ENCODE results near the gene GPSM3. TPM values are rescaled to one million over a fixed set of nuclear protein-coding genes. Genes with fewer than 3 reads are reported as not detected.
"Not testable (repeated sequence)": the region's sequence is repeated elsewhere in the genome, so short reads cannot be mapped to it uniquely, and the experiment has no call there.

GPSM3 gene
- total RNA-seq, 2 donors from 2014 or later = 8.5 to 15.8 TPM

DNA sequence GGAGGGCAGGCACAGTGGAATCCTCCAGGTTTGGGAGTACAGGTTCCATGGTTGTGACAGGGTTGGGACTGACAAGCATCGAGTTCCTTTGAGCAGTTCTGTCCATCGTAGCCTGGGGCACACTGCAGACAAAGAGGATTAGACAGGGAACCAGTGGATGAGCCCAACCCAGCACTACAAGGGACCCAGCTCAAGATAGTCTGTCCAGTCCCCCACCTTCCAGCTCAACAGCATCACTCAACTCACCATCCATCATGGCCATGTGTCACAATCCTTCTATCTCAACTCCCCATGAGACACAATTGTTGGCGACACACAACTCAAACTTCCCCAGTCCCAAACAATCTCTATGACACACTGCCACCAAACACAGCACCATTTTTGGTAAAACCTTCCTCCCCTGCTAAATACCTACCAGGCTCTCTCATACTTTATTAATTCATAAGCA, 11.8 kb upstream of the GPSM3 start:
- intact Hi-C loops (cut with DNase I) = no loop called here
- DNase-seq = no peak
- ATAC-seq = no peak

DNA sequence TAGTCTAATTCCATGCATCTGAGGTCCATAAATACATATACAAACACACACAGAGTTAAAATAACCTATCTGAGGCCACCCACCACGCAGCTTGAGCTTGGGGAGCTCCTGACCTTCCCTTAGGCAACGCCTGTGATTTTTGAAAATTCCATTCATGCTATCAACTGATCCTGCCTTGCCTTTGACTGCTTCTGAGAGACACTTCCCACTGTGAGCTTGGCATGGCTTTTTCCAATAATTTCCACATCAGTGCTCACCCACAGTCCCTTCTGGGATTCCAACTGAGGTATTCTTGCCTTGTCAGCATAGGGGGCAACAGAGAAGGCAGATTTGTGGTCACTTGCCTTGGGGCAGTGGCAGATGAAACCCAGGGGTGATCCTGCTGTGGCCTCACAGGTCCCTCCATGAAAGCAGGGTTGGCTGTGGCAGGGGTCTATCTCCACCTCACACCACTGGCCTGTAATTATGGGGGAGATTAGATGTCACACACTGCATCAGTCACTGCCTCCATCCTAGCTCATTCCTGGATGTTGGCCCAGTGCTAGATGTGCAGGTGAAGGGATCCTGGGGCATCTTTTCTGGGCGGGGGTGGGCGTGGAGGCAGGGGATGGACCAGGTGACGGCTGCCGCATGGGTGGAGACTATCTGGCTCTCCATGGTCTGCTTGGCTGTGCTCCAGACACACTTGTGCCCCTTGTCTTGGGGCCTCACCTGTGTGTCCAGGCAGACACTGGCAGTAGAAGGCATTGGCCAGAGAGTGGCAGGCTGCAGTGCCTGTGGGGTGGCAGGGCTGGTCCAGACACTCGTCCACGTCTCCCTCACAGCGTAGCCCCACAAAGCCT, 11.2 kb upstream of the GPSM3 start:
- ATAC-seq (no peak), DNase-seq (no peak)
- intact Hi-C loops (cut with DNase I) = no loop called here

DNA sequence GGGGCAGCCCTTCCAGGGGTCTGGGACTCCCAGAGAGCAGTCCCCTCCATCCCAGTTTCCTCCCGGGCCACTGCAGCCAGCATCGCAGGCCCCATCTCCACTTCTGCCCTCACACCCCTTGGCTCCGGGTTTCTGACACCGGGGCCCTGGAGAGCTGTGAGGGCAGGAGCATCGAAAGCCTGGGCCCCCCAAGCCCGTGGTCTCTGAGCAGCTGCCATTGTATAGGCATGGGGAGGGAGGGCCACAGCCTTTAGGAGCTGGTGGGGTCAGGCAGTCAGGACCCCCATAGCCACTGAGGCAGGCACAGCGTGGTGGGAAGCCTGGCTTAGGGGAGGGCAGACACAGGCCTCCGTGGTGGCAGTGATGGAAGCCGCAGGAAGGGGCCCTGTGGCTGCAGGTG, 9.7 kb upstream of the GPSM3 start:
- no peak for ATAC-seq
- intact Hi-C loops (cut with DNase I) = no loop called here
- no peak for DNase-seq

DNA sequence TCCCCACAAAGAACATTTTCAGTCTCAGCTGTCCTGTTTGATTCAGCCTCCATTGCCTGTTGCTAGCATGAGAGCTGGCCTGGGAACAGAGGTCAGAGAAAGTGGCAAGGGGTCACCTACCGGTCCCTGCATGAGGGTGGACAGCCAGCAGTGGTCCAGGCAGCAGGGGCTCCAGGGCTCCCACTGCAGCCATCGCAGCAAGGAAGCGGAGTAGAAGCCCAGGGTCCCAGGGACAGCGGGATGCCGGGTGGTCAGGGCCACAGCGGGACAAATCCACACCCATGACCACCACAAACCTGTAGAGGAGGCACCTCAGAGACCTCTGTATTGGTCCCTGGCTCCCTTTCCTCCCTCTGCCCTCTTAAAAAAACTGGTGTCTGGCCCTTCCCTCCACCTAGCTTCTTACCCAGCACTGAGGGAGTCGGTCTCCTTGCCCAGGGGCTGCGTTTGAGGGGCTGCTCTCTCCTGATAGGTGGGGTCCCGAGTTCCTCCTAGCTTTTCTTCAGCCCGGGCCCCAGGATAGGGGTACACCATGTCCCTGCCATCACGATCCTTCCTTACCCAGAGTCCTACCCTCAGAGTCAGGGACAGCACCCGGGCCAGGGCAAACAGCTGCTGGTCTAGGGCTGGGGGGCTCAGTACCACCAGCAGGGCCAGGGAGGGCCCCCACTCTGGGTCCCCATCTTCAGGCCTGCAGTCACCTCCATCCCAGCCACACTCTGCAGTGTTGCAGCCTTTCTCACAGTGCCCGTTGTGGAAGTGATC, 8.4 kb upstream of the GPSM3 start:
- ATAC-seq (no peak), DNase-seq (no peak)
- intact Hi-C loops (cut with DNase I) = no loop called here

DNA sequence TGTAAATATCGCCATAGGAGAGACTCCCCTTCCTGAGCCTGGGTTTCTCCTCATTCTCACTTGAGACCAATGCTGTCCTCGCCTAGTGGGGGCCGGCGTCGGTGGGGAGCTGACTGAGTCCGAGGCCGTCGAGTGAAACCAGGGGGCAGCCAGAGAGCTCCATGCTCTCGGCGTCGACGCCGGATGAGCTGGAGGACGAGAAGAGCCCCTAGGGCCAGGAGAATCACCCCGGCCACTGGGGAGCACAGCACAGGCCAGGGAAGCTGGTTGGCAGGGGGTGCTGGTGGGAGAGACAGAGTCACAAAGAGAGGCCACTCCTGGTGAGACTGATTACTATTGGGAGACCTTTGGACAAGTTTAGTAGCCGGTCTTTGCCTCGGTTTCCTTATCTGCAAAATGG, 6.4 kb upstream of the GPSM3 start:
- intact Hi-C loops (cut with DNase I) = no loop called here
- no peak for DNase-seq

DNA sequence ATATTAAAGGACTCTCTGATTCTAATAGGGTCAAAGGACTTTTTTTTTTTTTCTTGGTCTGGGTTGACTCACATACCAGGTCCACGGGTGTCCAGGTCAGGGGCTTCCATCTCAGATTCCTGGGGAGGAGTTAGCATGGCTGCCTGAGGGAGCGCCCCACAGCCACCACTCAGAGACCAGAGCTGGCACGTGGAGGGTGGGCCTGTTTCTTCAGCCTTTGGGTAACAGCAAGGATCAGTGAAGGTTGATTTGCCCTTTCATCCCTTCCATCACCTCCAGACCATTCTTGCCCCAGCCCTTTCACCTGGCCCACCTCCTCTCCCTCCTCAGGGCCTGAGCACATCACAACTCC, 5.9 kb upstream of the GPSM3 start:
- ATAC-seq (no peak), DNase-seq (no peak)
- intact Hi-C loops (cut with DNase I) = no loop called here

More for the DNA sequence above, 6.4 kb upstream of the GPSM3 start:
- ATAC-seq = no peak

DNA sequence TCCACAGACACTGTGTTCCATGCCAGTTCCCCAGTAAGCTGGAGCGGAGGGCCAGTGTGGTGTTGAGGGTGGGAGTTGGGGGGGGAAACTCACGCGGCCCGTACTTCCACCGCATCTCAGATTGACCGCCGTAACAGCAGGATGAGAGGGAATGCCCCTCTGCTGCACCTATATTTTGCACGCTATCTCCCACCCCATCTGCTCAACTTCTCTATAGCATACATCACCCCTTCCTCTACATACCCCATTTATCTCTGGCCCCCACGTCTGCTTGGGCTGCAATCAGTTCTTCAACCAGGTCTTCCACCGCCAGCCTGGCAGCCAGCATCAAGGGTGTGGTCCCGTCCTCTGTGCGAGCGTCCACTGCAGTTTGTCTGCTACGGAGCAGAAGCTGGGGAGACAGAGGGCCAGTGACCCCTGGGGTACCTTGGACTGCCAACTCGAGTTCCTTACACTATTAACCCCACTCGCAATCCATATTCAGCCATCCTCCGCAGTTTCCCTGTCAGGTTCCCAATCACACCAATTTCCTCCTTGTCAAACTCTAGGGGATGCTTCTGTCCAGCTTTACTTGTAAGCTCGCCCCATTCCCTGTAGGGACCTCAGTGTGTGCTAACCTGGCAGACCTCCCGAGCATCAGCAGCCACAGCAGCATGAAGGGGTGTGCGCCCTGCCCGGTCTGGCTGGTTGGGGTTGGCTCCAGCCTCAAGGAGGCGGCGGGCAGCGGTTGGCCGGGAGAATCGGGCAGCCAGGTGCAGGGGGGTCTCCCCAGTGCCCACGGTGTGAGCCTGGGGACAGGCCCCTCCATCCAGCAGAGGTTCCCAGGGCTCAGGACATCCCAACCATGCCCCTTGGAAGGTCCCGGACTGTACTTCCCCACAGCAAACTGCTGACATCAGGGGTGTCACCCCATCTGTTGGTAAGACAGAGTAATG, 4.5 kb upstream of the GPSM3 start:
- intact Hi-C loops (cut with DNase I) = no loop called here
- ATAC-seq (no peak), DNase-seq (peak; percentile 62)

DNA sequence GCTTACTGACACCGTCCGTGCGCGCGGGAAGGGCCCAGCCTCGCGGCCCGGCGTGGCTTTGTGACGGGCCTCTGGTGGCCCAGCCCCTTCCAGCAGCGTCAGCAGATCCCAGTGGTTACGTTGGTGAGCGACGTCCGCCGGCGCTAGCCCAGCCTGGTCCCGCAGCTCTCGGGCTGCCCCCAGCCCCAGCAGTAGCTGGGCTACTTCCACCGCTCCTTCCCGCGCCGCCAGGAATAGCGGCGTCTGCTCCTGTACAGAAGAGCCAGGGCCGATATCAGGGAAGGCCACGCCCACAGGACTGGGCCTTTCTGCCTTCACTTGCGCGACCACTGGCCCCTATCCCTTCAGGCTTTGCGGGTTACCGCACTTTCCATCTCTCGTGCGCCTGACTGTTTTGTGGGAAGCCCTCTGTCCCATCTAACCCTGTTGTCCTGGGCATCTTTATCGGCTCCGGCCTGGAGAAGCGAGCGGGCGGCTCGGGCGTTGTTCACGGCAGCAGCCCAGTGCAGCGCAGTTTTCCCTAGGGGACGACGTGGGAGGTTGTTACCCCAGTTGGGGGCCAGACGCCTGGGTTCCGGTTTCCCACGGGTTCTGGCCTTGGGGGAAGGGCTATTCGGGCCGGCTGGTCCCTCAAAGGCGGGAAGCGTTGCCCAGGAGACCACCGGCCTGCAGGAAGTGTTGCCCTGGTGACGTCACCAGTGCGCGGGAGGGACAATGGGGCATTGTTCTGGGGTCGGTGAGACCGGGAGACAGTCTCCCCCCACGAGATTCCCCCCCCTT, 3.6 kb upstream of the GPSM3 start:
- ATAC-seq (peak; percentile 91), DNase-seq (peak; percentile 97)
- intact Hi-C loops (cut with DNase I) = no loop called here

DNA sequence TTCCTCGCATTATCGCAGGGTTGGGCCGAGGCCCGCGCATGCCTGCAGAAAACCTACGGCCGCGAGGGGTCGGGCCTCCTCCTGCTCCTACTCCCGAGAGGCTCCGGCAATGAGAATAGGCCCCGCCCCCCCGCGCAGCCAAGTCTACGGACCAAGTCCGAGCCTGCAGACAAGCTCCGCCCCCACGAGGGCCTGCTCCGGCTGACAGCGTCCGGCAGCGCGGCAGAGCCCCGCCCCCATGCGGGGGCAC, 3.1 kb upstream of the GPSM3 start:
- DNase-seq = peak; percentile 100
- intact Hi-C loops (cut with DNase I) = no loop called here
- ATAC-seq = peak; percentile 89

DNA sequence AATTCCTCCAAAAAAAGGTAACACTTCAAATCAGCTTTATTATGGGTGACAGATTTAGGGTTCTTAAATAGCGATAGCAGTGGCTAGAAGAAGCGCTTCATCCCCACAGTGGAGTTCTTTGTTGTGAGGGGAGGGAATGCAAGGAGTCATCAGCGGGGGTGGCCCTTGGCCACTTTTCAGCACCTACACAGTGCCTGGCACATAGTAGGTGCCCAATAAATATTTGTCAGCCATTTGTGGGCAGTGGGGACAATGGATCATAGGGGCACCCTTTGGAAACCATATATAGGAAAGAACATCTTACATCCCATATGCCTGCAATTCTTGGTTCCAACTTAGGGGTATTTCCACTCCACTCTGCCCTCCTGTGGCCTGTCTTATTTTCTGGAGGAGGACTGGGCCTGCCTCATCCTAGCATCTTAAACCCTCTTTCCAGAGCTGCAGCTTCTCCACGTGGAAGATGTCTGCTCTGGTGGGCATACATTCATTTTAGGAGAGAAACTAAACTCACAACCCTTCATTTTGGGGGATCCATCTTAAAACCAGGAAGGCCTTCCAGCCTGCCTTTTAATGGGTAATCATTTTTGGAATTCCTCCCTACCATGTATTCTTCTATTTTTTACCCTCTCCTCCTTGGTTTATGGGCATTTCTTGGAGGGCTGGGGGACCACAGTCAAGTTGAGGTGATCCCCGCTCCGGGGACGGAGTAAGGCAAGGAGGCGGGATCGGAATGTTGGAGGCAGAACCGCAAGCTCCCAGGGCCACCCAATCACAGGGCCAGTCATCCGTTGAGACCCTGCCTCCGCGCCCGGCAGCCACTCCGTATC, 2.6 kb upstream of the GPSM3 start:
- intact Hi-C loops (cut with DNase I) = no loop called here
- no peak for ATAC-seq
- DNase-seq = no peak

DNA sequence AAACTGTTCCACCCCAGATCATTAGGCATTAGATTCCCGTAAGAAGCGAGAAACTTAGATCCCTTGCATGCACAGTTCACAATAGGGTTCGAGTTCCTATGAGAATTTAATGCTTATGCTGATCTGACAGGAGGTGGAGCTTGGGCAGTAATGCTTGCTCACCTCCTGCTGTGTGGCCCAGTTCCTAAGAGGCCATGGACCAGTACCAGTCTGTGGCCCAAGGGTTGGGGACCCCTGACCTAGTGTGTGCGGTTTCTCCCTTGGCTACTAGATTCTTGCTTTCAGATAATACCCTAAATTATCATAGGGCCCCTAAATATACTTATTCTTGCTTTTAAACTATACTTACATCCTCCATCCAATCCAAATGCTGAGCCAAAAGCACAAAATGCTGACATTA, 1.9 kb upstream of the GPSM3 start:
- intact Hi-C loops (cut with DNase I) = no loop called here
- no peak for DNase-seq
- ATAC-seq = no peak

DNA sequence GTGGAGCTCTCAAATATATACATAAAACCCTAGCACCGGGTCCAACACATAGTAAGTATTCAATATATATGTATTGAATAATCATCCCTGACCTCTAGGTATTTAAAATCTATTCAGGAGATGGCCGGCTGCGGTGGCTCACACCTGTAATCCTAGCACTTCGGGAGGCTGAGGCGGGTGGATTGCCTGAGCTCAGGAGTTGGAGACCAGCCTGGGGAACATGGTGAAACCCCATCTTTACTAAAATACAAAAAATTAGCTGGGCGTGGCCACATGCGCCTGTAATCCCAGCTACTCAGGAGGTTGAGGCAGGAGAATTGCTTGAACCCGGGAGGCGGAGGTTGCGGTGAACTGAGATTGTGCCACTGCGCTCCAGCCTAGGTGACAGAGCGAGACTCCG, 653 bp upstream of the GPSM3 start:
- intact Hi-C loops (cut with DNase I); DNase-seq; ATAC-seq: not testable (repeated sequence)

DNA sequence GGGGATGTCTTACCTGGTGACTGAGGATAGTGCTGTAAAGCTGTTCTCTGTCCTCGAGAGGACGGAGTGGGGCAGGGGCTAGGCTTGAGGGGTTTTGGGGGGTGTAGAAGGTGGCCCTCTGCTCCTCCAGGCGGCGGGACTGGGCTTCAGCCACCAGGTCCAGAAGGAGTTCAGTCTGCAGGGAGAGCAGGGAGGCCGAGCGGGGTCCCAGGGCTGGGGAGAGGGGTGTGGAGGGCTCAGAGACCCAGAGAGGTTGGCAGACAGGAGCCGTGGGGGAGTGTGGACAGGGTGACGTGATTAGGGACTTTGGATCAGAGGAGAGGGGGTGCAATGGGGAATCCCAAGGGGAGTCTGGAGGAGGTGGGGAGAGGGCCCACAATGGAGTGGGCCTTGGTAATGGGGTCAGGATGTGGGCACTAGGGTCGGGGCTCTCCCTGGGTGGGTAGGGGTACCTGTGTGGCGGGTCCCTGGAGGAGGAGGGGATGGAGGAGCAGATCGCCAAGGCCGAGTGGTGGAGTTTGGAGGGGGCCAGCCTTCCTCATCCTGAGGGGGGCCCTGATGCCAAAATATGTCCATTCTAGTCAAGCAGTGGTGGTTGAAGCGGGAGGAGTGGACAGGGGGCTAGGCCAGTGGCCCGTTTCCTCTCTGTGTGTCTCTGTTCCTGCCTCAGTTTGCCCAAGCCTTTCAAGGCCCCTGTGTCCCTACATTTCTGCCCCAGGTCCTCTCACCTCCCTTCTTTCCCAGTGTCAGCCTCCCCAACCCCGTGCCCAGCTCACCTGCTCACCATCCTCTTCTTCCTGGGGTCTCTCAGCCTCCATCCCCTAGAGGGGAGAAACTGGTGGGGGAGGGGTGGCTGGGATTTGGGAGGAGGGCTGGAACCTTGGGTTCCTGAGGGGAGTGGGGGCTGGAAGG, 491 bp downstream of the GPSM3 start:
- intact Hi-C loops (cut with DNase I) = no loop called here
- ATAC-seq = no peak
- no peak for DNase-seq

DNA sequence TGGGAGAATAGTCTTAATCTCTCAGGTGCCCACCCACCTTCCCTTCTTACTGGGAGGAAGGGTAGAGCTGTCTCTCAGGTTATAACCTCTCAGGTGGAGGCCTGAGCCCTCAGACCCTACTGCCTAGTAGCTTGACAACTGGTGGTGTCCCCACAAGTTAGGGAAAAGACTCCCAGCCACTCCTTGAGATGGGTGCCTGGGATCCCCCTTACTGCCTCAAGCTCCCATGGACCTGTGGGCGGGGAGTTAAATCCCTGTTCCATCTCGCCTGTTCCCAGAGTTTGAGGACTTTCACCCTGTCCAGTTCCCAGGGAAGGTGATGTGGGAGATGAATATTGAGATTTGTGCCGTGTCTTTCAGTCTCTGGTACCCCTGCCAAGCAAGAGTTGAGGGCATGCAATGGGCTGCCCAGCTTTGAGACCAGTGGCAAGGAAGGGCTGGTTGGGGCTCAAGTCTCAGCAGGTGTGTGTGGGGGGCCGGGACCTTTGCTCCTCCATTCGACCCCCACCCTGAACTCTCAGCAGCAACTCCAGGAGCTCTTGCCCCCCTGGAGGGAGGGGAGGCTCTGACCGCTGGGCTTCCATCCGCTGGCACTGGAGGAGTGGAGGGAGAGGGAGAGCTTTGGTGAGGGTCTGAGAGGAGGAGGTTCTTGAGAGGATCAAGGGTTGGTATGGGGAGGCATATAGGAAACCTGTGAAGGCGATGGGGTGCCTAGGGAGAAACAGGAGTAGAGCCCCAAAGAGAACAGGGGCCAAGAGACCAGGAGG, 1.3 kb downstream of the GPSM3 start:
- intact Hi-C loops (cut with DNase I) = no loop called here
- DNase-seq = no peak
- ATAC-seq = no peak

DNA sequence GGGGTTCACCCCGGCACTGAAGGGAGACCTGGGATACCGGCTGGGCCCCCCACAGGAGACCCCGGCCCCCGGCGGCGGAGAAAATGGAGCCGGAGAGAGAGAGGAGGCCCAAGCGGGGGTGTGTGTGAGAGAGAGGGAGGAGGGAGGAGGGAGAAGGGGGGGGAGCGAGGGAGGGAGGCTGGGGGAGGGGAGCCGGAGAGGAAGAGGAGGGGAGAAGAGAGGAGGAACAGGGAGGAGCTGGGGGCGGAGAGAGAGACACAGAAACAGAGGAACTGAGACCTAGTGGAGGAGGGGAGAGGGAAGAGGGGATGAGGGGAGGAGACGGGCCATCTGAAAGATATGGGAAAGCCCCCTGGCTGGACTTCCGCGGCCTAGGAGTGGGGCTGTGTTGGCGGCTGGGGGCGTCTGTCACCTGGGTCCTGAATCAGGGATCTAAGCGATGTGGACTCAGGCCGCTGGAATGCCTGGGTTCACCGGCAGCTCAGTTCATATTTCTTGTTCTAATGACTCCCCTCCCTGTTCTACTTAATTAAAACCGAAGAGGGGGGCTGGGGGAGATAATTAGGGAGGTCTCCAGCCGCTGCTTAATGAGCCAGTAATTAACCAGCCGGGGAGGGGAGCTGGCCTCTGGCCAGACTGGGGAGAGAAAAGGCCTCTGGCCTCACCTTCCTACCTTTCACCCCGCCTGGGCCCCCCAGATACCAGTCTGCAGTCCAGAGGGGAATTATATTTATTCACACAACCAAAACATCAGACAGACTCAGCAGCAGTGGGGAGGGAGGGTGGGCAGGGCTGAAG, 2.2 kb downstream of the GPSM3 start, which contains the start of gene PBX2:
Gene PBX2, minus strand, starts transcription at position 149 of the 798 bp plus-strand sequence. CDS start 287 bp downstream, outside the sequence.
- DNase-seq (peak; percentile 94), ATAC-seq (peak; percentile 79 to 82)
- intact Hi-C loops (cut with DNase I) = no loop called here

DNA sequence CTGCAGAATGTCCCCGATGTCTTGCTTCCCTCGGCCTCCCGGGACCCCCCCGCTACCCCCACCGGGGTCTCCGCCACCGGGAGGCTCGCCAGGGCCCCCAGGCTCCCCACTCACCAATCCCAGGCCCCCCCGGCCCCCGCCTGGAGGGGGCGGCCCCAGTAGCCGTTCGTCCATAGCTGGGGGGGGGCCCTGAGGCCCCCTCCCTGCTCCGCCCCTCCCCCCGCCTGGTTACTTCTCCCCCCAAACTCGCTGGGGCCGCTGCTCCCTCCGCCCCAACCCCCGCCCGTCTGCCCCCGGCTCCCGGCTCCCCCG, 2.7 kb downstream of the GPSM3 start:
- intact Hi-C loops (cut with DNase I) = no loop called here
- ATAC-seq (peak; percentile 6 to 9), DNase-seq (no peak)
